ENCODE results near the gene EPHA4.

DNA sequence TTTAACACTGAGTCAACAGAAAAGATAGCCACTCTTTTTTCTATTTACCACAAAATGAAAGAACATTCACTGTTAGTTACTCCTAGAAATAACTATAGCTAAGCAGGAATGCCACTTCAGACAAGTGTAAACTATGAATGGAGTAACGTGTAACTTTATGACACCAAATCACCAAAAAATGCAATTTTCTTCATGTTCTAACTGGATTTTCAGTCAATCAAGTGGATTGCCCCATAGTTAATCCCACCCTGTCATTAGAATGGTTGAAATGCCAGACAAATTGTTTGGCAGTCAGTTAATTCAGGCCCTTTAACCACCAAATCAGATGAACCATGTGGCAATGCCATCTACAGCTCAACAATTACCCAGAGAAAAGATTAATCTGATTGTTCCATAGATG, 9.9 kb downstream of the EPHA4 start:
- TF ChIP-seq, protein P1, sequence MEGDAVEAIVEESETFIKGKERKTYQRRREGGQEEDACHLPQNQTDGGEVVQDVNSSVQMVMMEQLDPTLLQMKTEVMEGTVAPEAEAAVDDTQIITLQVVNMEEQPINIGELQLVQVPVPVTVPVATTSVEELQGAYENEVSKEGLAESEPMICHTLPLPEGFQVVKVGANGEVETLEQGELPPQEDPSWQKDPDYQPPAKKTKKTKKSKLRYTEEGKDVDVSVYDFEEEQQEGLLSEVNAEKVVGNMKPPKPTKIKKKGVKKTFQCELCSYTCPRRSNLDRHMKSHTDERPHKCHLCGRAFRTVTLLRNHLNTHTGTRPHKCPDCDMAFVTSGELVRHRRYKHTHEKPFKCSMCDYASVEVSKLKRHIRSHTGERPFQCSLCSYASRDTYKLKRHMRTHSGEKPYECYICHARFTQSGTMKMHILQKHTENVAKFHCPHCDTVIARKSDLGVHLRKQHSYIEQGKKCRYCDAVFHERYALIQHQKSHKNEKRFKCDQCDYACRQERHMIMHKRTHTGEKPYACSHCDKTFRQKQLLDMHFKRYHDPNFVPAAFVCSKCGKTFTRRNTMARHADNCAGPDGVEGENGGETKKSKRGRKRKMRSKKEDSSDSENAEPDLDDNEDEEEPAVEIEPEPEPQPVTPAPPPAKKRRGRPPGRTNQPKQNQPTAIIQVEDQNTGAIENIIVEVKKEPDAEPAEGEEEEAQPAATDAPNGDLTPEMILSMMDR (IDR thresholded peaks at IDR 0.05; ENCODE audit: low read depth, low read length): no peak
- no peak for TF ChIP-seq EZH2phosphoT487 (IDR thresholded peaks at IDR 0.05; ENCODE audit: low read depth)
